ENCODE measurements around the gene INPP4B. TPM values are rescaled to one million over a fixed set of nuclear protein-coding genes. Genes with fewer than 3 reads are reported as not detected.

Gene INPP4B
- total RNA-seq, 1 experiment from 2014 or later, result 0.07 TPM

DNA sequence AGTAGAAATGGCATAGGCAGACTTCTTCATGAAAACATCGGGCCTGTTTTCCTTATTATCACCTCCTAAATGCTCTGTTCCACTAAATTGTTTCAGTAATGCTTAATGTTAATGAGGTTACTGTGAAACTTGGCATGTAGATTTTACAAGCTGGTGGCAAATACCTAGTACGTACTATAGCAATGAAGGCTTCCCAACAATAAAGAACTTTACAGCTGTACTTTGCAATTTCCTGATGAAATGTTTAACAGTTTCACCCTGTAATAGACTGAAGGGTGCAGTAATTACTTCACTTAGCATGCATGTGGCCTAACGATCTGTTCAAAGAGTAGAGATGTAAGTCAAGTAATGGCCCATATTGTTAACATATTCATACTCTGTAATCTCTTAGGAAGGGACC, 685.0 kb downstream of the INPP4B start:
- Histone ChIP-seq H4K5ac (ENCODE audit: insufficient read length, low read depth, low read length) (no peak overlapping the region), H3K23me2 (ENCODE audit: insufficient read length, low read depth, low read length, poor library complexity, severe bottlenecking) (no peaks in the 10 kb centered on the region), H3K56ac (ENCODE audit: insufficient read length, low read depth, low read length) (no peak overlapping the region), H3K27ac (ENCODE audit: insufficient read length, low read depth, low read length) (no peak overlapping the region), H3K9ac (ENCODE audit: extremely low read depth, insufficient read length, low read length) (no peak overlapping the region), H3K9me3 (ENCODE audit: control insufficient read depth, low read depth, low read length) (no peaks in the 10 kb centered on the region), H3K4me2 (ENCODE audit: insufficient read depth, insufficient read length, low read length) (no peak overlapping the region), H4K20me1 (ENCODE audit: control insufficient read depth, insufficient read depth, insufficient read length) (no peaks in the 10 kb centered on the region), H2BK15ac (ENCODE audit: low read depth, low read length) (no peak overlapping the region), H3K79me1 (ENCODE audit: insufficient read depth, low read depth, low read length, poor library complexity, severe bottlenecking) (no peaks in the 10 kb centered on the region), H2AK5ac (ENCODE audit: insufficient read length, low read length) (no peak overlapping the region), H3K4ac (ENCODE audit: low read depth, low read length) (no peak overlapping the region), H2AFZ (ENCODE audit: low read length) (no peak overlapping the region), H3K18ac (ENCODE audit: insufficient read length, low read depth, low read length) (no peak overlapping the region), H2BK20ac (ENCODE audit: low read depth, low read length, poor library complexity, severe bottlenecking) (no peak overlapping the region), H3K79me2 (ENCODE audit: insufficient read depth, low read length) (no peaks in the 10 kb centered on the region), H3K23ac (ENCODE audit: insufficient read length, low read depth, low read length) (no peak overlapping the region), H4K8ac (replicated peaks; ENCODE audit: insufficient read length, low read depth, low read length) (no peak overlapping the region), H2BK120ac (ENCODE audit: low read depth, low read length, poor library complexity, severe bottlenecking) (no peak overlapping the region), H3K27me3 (ENCODE audit: insufficient read depth, low read length) (no peaks in the 10 kb centered on the region), H4K91ac (ENCODE audit: insufficient read length, low read depth, low read length) (no peak overlapping the region), H3T11ph (ENCODE audit: low read length) (no peak overlapping the region), H2BK12ac (ENCODE audit: insufficient read length, low read depth, low read length) (no peak overlapping the region), H2BK5ac (ENCODE audit: insufficient read length, low read length) (no peak overlapping the region), H3K14ac (ENCODE audit: insufficient read depth, low read length) (no peak overlapping the region), H3K4me1 (ENCODE audit: insufficient read depth, low read length) (no peaks in the 10 kb centered on the region)
- Mint-ChIP-seq H3K36me3 (ENCODE audit: insufficient read depth in 1 of 3, low read depth in 3 of 3) (no peaks in the 10 kb centered on the region), H3K27me3 (ENCODE audit: low read depth) (no peaks in the 10 kb centered on the region), H3K4me1 (no peaks in the 10 kb centered on the region), H3K27ac (no peak overlapping the region), H3K4me3 (no peak overlapping the region), H3K9me3 (no peaks in the 10 kb centered on the region)
- no CpG with 5 or more reads among the region's 3 CpGs for WGBS (ENCODE audit: extremely low coverage, insufficient read length, low lambda C conversion rate)
- no peak for DNase-seq
- TF ChIP-seq, protein P1, sequence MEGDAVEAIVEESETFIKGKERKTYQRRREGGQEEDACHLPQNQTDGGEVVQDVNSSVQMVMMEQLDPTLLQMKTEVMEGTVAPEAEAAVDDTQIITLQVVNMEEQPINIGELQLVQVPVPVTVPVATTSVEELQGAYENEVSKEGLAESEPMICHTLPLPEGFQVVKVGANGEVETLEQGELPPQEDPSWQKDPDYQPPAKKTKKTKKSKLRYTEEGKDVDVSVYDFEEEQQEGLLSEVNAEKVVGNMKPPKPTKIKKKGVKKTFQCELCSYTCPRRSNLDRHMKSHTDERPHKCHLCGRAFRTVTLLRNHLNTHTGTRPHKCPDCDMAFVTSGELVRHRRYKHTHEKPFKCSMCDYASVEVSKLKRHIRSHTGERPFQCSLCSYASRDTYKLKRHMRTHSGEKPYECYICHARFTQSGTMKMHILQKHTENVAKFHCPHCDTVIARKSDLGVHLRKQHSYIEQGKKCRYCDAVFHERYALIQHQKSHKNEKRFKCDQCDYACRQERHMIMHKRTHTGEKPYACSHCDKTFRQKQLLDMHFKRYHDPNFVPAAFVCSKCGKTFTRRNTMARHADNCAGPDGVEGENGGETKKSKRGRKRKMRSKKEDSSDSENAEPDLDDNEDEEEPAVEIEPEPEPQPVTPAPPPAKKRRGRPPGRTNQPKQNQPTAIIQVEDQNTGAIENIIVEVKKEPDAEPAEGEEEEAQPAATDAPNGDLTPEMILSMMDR (conservative IDR thresholded peaks at IDR 0.05), result no peak

All from H9 (cell line).